ENCODE results near the gene SHISA4.
A peak's percentile ranks its signal among the peaks of the same experiment; 100 is the strongest.
"Not testable (repeated sequence)": the region's sequence is repeated elsewhere in the genome, so short reads cannot be mapped to it uniquely, and the experiment has no call there.

Gene SHISA4, protein sequence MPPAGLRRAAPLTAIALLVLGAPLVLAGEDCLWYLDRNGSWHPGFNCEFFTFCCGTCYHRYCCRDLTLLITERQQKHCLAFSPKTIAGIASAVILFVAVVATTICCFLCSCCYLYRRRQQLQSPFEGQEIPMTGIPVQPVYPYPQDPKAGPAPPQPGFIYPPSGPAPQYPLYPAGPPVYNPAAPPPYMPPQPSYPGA

DNA sequence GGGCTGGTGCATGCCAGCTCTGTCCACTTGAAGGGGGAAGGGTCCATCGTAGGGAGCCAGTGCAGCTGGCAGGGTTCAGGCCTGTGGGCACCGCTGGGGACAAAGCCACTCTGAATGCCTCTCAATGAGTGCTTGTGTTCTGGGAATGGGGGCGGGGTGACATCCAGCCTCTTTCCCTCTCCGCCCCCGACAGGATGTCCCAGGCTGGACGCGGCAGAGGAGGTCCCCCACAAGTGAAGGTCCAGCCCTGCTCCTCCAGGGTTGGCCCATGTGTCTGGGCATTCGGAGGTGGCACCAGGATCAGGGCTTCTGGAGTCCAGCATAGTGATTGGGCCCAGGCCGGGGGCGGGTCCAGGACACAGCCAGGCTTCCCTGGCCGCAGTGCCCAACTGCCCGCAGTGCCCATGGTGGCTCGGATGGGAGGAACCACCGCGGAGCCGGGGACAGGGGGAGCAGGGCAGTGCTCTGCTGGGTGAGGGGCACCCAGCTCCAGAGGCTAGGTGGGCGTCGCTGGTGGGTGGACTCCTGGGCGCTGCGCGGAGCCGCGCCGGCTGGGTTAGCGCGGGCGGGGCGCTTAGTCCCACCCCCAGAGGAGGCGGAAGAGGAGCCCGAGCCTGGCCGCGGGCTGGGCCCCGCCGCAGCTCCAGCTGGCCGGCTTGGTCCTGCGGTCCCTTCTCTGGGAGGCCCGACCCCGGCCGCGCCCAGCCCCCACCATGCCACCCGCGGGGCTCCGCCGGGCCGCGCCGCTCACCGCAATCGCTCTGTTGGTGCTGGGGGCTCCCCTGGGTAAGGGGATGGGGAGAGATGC, at the start of gene SHISA4:
Gene SHISA4, plus strand, starts transcription at position 617 of the 808 bp plus-strand sequence. Its CDS starts 97 bp downstream, at position 714.
- DNase-seq: no peak

DNA sequence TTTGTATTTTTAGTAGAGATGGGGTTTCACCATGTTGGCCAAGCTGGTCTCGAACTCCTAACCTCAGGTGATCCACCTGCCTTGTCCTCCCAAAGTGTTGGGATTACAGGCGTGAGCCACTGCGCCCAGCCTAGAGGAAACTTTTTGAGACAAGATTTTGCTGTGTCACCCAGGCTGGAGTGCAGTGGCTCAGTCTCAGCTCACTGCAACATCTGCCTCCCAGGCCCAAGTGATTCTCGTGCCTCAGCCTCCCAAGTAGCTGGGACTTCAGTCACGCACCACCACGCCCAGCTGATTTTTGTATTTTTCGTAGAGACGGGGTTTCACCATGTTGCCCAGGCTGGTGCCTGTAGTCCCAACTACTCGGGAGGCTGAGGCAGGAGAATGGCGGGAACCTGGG, 49.6 kb upstream of the SHISA4 start:
- DNase-seq: not testable (repeated sequence)

DNA sequence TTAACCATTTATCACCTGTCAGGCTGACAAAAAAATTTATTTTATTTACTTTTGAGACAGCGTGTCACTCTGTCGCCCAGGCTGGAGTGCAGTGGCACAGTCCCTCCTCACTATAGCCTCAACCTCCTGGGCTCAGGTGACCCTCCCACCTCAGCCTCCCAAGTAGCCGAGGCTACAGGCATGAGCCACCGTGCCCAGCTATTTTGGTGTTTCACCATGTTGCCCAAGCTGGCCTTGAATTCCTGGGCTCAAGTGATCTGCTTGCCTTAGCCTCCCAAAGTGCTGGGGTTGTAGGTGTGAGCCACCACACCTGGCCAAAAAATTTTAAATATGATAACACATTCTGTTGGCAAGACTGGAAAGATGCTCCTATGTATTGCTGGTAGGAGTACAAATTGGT, 48.6 kb upstream of the SHISA4 start:
- no peak for DNase-seq

DNA sequence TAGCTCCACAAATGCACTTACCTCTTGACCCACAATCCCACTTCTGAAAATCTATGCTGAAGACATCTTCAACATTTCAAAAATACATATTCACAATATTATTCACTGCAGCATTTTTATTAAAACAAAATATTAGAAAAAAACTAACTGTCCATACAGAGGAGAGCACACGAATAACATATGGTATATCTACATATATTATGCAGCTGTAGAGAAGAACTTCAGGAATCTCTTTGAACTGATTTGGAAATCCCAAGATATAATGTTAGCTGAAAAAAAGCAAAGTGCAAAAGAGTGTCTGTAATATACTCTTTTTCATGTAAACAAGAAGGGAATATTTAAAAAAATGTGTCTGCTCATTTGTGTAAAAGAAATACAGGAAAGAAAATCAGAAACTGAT, 48.2 kb upstream of the SHISA4 start:
- no peak for DNase-seq

DNA sequence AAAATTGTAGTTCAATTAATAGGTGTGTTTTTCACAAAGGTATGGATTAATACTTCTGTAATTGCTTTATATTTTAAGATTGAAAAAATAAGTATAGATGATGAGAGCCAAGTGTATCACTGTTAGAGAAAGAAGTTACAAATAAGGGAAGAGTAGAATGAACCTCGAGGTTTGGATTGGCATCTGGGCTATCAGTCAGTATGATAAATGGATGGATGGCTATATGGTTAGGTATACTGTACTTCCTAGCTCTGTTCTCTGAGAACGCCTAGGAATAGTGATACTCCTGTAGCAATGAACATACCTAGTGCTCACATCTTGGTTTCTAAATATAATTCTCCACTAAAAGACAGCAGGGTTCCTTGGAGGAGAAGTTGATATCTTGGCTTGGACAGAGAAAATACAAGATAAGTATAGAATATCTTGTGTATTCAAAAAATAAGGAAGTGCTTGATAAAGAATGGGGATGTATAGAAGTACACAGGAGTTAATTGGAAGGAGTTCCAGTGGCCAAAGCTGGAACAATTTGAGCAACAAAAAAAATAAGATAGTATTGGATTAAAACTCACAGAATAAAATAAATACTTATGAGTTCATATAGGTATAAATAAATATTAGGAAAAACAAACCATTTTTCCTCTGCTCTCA, 47.3 kb upstream of the SHISA4 start:
- DNase-seq: no peak

DNA sequence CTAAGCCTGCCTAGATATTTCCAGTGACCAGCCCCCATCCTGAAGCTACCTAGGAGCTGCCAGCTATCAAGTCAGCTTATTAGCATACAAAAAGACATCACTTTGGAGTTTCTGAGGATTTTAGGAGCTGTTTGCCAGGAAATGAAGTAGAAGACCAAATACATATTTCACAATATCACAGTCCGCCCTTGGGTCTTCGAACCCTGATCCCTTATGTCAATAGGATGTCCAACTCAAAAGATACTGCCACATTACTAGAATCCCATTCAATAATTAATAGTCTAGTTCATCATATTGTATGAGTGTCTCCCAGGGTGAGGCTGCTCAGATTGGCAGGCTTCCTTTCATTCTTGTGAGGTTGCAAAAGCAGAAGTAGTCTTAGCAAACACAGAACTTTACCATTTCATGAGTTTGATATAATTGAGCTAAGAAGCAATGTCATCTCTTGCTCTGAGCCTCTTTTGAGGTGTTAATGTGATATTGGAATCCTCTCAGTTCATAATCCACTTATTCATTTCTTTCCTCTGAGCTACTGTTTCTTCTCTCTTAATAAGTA, 46.1 kb upstream of the SHISA4 start:
- no peak for DNase-seq

DNA sequence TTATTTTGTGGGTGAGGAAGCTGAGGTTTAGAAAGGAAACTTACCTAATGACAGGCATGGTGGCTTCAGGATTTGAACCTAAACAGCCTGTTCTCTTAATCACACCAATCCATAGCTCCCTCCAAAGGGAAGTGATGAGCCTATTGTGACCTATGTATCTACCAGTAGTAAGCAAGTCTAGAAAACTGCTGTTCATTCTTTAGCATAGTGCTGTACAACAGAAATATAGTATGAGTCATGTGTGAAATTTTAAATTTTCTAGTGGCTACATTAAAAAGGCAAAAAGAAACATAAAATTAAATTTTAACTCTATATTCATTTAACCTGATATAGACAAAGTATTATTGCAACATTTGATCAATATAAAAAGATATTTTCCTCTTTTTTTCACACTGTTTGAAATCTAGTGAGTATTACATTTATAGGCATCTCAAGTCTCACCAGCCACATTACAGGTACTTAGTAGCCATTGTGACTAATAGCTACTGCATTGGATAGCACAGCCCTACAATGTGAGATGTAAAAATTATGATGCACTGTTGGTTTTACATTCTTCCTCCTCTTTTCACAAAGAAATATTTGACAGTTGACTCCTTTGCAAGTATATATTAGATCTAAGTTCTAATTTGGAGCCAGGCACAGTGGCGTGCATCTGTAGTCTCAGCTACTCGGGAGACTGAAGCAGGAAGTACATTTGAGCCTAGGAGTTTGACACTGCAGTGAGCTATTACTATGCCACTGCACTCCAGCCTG, 43.2 kb upstream of the SHISA4 start:
- DNase-seq: no peak

DNA sequence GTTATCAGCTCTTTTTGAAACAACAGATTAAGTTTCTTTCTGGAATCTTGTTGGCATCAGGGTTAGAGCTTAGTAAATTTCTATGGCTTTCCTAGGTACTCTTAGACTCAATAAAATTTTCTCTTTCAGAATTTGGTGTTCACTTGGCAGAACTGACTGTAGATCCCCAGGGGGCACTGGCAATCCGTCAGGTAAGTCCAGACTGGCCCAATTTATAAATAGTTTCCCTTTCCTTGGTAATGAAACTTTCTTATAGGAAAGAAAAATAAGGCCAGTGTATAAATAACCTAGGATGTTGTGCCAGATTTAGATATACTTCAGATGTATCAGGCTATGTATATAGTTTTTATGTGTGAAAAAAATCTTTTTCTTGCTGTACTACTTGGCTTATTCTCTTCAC, 41.5 kb upstream of the SHISA4 start:
- DNase-seq: no peak

DNA sequence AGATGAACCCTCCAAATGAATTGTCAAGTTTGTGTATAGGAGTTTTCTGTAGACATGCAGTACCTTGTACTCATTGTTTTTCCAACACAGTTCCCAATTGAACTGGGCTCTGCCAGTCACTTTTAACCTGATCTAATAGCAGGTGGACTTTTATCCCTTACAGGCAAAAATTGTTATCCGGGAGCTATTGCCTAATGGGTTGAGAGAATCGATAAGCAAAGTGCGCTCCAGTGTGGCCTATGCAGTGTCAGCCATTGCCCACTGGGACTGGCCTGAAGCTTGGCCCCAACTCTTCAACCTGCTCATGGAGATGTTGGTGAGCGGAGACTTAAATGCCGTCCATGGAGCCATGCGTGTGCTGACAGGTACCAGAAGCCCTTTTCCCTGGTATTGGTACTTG, 40.5 kb upstream of the SHISA4 start:
- no peak for DNase-seq

DNA sequence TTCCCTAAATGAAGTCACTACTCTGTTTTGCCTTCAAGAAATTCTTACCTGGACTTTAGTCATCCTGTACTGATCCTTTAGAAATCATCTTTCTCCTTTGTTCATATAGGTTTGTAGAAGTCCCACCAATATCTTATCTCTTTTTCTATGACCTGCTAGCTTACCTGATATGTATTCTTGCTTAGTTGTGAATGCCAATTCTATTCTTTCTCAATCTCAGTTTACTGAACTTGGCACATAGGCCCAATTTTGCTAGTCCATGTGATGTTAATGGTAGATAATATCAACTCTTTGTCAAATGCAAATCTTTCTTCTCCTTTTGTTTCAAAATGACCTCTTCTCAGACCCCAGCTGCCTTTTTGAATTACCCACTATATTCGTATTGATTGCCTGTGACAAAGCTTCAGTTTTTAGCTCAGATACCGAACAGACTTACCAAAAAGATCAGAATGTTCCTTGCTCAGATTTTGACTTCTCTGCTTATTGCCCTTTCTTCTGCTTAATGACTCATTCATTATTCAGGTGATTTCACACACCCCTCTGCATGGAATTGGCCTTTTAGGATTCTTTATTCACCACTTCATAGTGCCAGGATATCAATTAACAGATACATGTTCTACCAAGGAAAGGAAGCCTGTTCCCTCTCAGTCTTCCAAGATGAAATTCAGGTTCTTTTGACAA, 39.2 kb upstream of the SHISA4 start:
- no peak for DNase-seq

DNA sequence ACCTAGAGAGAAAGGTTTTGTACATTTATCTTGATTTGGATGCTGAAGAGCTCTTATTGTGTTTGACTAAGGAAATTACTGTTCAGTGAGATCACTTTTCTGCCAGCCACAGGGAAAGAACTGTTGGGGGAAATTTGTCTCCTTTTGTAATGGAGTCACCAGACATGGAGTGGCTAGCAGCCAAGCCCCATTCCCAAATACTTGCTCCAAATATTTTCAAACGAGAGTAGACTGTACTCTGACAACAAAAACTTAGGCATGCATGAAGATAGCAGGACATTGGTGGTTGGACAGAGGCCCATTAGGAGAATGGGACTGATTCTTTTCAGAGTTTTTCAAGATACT, 38.7 kb upstream of the SHISA4 start:
- no peak for DNase-seq

DNA sequence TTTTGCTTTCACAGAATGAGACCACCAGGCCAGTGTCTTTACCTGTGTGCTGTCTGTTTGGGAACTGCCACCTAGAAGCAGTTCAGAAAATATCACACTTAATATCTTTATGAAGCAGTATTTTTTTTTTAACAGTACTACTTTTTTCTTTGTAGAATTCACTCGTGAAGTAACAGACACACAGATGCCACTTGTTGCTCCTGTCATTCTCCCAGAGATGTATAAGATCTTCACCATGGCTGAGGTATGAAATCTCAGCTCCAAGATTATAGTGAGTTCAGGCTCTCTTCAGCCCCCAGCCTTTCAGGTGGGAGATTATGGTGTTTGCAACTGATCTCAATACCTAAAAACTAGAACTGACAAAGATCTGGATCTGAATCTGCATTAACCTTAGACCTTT, 36.7 kb upstream of the SHISA4 start:
- DNase-seq: no peak

DNA sequence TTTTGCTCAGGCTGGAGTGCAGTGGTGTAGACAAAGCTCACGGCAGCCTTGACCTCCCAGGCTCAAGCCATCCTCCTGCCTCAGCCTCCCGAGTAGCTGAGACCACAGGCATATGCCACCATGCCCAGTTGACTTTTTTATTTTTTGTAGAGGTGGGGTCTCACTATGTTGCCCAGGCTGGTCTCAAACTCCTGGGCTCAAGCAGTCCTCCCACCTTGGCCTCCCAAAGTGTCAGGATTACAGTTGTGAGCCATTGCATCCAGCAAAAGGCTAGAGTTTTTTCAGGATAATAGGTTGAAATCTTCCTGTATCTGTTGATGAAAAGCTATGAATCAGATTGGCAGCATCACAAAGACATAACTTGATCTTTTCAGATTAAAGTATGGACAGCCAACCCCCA, 32.0 kb upstream of the SHISA4 start:
- DNase-seq: not testable (repeated sequence)

DNA sequence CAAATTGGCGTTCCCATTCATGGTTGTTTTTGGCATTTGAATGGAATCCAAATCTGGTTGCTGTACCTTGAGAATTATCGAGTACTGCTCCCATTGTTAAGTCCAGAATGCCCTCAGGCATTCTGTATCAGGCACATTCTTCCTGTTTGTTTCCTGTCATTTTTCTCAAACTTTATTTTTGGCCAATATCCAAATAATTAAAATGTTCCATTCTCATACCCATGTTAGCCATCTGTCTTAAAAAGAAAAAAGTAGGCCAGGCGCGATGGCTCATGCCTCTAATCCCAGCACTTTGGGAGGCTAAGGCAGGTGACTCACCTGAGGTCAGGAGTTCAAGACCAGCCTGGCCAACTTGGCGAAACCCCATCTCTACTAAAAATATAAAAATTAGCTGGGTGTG, 29.3 kb upstream of the SHISA4 start:
- DNase-seq: no peak

DNA sequence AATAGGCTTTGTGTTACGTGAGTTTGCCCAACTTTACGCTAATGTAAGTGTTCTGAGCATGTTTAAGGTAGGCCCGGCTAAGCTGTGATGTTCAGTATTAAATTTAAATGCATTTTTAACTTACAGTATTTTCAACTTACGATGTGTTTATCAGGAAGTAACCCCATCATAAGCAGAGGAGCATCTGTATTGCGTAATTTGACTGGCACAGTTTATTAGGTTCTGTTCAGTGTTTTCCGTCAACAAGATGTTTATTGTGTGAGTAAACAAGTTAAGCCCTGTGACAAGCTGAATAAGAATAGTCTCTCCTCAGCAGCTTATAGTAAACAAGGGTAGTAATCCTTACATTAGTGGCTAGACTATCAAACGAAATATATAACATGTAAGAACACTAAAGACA, 27.2 kb upstream of the SHISA4 start:
- DNase-seq: no peak

DNA sequence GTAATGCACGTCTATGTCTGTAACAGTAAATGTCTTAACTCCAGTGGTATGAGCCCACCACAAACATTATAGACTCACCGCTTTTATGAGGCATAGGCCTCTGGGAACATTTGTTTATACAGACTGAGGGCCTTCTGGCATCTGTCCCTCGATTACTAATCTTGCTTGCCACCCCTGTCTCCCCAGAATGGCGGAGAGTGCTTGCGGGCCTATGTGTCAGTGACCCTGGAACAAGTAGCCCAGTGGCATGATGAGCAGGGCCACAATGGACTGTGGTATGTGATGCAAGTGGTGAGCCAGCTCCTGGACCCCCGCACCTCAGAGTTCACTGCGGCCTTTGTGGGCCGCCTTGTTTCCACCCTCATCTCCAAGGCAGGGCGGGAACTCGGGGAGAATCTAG, 18.3 kb upstream of the SHISA4 start:
- DNase-seq: no peak

DNA sequence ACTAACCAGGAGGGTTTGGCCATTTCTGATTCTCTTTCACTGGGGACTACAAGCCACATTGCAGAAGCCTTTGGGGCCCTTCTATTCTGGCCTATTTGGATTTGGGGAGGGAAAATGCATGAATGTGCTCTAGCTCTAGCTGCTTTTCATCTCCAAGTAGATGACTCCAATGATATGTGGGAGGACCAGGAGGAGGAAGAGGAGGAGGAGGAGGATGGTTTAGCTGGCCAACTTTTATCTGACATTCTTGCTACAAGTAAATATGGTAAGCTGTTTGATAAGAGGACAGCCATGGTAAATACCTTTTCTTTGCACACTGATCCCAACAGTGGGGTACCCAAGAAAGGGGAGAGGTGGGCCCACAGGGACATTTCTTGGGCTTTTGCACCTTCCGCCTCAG, 14.0 kb upstream of the SHISA4 start:
- DNase-seq: no peak

DNA sequence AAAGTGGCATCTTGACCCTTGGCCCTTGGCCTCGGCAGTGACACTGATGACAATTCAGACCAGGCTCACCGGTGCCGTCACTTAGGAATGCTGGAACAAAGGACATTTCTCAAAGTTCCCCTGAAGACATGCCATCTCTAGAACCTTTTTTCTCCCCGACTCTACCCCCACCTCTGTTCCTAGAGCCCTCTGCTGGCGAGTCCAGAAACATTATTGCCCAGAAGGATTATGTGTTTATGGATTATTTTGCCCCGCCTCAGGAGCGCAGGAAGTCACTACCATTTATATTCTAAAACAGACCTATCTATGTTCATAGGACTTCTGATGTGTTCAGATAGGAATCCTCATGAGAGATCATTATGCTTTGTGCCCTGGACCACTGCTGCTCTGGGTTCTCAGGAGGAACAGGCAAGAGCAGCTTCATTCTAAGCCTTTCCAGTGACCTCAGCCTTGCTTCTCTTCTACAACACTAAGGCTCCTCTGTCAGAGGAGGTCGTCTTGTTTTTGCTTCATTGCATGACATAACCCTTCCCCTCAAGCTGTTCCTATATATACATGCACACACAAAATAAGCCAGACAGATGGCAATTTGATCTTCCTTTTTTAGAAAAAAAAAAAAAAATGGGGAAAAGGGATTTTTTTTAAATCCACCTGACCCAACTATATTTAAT, 12.4 kb upstream of the SHISA4 start:
- peak; percentile 76 for DNase-seq

DNA sequence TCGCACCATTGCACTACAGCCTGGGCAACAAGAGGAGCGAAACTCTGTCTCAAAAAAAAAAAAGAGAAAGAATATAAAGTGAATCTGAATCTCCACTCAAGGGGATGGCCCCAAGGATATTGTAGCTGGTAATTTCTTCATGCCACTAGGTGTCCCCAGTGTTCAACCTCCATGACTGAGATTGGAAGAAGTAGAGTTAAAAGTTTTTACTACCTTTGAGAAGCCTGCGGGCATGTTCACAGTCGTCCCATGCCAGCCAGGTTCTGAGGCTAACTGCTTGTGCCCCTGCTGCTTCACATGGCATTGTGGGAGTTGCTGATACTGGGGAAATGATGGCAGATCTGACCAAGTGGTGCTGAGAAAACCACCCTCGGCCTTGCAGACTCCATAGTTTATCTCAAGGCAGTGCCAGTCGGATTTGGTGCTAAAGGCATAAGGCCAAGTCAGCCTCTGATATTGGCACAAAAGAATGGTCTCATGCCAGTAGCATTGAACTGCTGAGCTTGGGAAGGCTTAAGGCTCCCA, 10.8 kb upstream of the SHISA4 start:
- DNase-seq: peak; percentile 30

DNA sequence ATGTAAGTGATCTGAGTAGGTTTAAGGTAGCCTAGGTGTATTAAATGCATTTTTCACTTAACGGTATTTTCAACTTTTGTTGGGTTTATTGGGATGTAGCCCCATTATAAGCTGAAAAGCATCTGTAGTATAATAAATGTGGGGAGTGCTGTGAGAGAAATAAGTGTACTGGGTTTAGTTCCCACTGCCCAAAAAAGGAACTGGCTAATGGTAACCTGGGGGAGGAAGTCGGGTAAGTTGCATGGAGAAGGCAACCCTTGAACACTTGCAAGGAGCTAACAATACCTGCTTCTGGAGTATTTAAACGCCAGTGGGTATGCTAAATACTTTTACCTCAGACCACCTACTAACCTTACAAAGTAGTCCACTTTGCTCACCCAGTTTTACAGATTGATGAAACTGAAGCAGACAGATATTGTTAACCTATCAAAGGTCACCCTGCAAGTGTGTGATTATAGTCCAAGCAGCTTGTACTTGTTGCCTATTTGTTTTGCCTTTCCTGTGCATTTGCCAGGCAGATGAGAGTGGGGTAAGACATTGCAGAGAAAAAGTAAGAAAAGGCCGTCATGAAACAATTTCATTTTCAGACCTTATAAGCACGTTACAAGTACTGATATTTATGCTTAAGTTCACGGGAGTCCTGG, 7.6 kb upstream of the SHISA4 start:
- no peak for DNase-seq

DNA sequence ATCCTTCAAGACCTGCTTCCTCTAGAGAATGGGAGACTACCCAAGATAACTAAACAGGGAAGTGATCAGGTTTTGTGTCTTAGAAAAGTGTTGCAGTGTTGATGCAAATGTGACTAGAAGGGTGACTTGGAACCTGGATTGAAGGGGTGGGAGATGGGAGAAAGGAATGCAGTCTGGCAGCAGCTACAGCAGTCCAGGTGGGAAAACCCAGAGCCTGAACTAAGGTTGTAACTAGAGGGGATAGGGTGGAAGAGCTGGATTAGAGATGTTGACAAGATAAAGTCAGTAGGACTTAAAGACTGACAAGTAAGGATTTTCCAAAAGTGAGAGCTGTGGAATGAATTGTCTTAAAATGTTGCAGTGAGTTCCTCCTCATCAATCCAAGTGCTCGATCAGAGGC, 7.1 kb upstream of the SHISA4 start:
- DNase-seq: no peak
